Neural crest cell (in vitro differentiated cells): Measurements from ENCODE around the gene SYNDIG1L. TPM values are rescaled to one million over a fixed set of nuclear protein-coding genes. Genes with fewer than 3 reads are reported as not detected.
"Not testable (repeated sequence)": the region's sequence is repeated elsewhere in the genome, so short reads cannot be mapped to it uniquely, and the experiment has no call there.

Experiments
- DNase-seq: peaks from one replicate; pipeline ENCODE4 v3.0.0; 2021; ENCODE audit warnings: low read depth, mixed read lengths, low spot score
- H3K27ac Mint-ChIP-seq: one replicate; pipeline ENCODE4 v1.8.0; 2021; ENCODE audit warnings: mild to moderate bottlenecking, mixed read lengths; ENCODE audit not compliant: unreplicated experiment
- H3K27me3 Mint-ChIP-seq: 2 replicates; pipeline ENCODE4 v1.8.0; 2021; ENCODE audit warnings: low read depth, mild to moderate bottlenecking, mixed read lengths
- H3K36me3 Mint-ChIP-seq: 2 replicates; pipeline ENCODE4 v1.8.0; 2021; ENCODE audit warnings: low read depth, mild to moderate bottlenecking, mixed read lengths
- H3K4me1 Mint-ChIP-seq: 2 replicates; pipeline ENCODE4 v1.8.0; 2021; ENCODE audit warnings: mixed read lengths
- H3K4me3 Mint-ChIP-seq: one replicate; pipeline ENCODE4 v1.8.0; 2021; ENCODE audit warnings: mild to moderate bottlenecking, mixed read lengths
- H3K9me3 Mint-ChIP-seq: 2 replicates; pipeline ENCODE4 v1.8.0; 2021; ENCODE audit warnings: mixed read lengths
- total RNA-seq: library from RNA; stranded (reverse); gene quantifications from 2 replicates; pipeline ENCODE4 v1.2.1, GENCODE V29; 2021
- TF ChIP-seq, protein P1 (sequence below): fragments of 200-600 bp; sonication (generic); conservative IDR thresholded peaks from 2 replicates; pipeline ENCODE4 v1.5.0; 2021; ENCODE audit warnings: antibody characterized with exemption, mild to moderate bottlenecking

Gene SYNDIG1L
- total RNA-seq, 1 donor from 2014 or later: not detected

DNA sequence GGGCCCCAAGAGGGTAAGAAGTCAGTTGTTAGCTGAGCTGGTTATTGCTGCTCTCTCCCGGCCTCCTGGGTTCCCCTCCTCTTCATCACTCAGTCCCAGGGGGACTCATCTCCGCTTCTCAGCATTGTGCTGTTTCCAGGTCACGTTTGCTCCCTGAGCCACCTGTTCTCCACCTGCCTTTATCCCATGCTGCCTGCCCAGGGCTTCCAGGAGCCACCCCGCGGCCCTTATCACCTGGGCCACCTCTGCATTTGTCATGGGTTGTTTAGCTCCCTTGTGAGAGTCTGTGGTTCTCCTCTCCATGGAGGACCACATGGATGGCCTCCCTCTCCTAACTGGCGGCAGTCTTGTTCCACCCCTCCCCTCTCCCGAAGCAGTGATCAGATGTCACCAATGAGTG lies 36.0 kb downstream of the SYNDIG1L start:
- H3K4me1 Mint-ChIP-seq: peaks cover 12% of the 10 kb centered on the region
- H3K27ac Mint-ChIP-seq: no peak overlapping the region
- no peaks in the 10 kb centered on the region for H3K36me3 Mint-ChIP-seq
- no peak overlapping the region for H3K4me3 Mint-ChIP-seq
- H3K9me3 Mint-ChIP-seq: no peaks in the 10 kb centered on the region
- TF ChIP-seq, protein P1, sequence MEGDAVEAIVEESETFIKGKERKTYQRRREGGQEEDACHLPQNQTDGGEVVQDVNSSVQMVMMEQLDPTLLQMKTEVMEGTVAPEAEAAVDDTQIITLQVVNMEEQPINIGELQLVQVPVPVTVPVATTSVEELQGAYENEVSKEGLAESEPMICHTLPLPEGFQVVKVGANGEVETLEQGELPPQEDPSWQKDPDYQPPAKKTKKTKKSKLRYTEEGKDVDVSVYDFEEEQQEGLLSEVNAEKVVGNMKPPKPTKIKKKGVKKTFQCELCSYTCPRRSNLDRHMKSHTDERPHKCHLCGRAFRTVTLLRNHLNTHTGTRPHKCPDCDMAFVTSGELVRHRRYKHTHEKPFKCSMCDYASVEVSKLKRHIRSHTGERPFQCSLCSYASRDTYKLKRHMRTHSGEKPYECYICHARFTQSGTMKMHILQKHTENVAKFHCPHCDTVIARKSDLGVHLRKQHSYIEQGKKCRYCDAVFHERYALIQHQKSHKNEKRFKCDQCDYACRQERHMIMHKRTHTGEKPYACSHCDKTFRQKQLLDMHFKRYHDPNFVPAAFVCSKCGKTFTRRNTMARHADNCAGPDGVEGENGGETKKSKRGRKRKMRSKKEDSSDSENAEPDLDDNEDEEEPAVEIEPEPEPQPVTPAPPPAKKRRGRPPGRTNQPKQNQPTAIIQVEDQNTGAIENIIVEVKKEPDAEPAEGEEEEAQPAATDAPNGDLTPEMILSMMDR: no peak
- DNase-seq: no peak
- peaks cover 2% of the 10 kb centered on the region for H3K27me3 Mint-ChIP-seq

DNA sequence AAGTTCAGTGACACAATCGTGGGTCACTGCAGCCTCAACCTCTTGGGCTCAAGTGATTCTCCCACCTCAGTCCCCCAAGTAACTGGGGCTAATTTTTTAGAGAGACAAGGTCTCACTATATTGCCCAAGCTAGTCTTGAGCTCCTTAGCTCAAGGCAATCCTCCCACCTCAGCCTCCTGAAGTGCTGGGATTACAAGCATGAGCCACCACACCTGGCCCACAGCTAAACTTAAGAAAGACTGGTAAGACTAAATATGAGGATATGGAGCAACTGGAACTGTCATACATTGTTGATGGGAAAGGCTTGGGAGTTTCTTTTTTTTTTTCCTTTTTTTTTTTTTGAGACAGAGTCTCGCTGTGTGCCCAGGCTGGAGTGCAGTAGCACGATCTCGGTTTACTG lies 43.8 kb downstream of the SYNDIG1L start:
- H3K27me3 Mint-ChIP-seq: no peaks in the 10 kb centered on the region
- TF ChIP-seq, protein P1: no peak

DNA sequence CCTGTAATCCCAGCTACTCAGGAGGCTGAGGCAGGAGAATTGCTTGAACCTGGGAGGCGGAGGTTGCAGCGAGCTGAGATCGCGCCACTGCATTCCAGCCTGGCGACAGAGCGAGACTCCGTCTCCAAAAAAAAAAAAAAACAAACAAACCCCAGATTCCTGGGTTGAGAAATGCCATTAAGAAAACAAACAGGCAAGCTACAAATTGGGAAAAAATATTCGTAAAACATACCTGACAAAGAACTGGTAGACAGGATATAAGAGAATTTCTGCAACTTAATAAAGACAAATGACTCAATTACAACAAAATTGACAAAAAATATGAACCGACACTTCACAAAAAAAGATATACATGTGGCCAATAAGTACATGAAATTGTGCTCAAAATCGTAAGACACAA lies 44.4 kb downstream of the SYNDIG1L start:
- DNase-seq, H3K4me1 Mint-ChIP-seq, H3K27ac Mint-ChIP-seq, H3K27me3 Mint-ChIP-seq, H3K9me3 Mint-ChIP-seq, H3K36me3 Mint-ChIP-seq, H3K4me3 Mint-ChIP-seq: not testable (repeated sequence)

More for the DNA sequence above, 43.8 kb downstream of the SYNDIG1L start:
- no peak for DNase-seq
- Mint-ChIP-seq H3K36me3 (no peaks in the 10 kb centered on the region), H3K4me3 (no peak overlapping the region), H3K4me1 (no peaks in the 10 kb centered on the region), H3K9me3 (no peaks in the 10 kb centered on the region), H3K27ac (peak overlapping the region; percentile 92)

DNA sequence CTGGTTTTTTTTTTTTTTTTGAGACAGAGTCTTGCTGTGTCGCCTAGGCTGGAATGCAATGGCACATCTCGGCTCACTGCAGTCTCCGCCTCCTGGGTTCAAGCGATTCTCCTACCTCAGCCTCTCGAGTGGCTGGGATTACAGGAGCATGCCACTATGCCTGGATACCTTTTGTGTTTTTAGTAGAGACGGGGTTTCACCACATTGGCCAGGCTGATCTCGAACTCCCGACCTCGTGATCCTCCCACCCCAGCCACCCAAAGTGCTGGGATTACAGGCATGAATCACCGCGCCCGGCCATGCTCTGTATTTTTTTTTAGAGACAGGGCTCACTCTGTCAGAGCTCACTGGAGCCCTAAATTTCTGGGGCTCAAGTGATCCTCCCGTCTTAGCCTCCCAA lies 45.2 kb downstream of the SYNDIG1L start:
- Mint-ChIP-seq H3K9me3 (peaks cover 3% of the 10 kb centered on the region), H3K27ac (no peak overlapping the region), H3K4me1 (no peaks in the 10 kb centered on the region), H3K4me3 (no peak overlapping the region), H3K27me3 (no peaks in the 10 kb centered on the region), H3K36me3 (no peaks in the 10 kb centered on the region)
- DNase-seq: no peak
- TF ChIP-seq, protein P1: no peak

DNA sequence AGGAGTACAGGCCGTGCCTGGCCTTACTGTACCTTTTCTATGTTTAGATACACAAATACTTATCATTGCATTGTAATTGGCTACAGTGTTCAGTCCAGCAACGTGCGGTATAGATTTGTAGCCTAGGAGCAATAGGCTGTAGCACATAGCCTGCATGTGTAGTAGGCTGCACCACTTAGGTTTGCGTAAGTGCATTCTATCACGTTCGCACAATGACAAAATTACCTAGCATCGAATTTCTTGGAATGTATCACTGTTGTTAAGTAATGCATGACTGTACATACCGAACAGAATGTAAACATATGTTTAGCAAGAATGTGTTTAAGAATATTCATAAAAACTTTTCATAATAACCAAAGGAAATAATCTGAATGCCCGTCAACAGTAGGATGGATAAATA lies 45.8 kb downstream of the SYNDIG1L start:
- no peak for DNase-seq
- peaks cover 3% of the 10 kb centered on the region for H3K9me3 Mint-ChIP-seq
- TF ChIP-seq, protein P1: no peak
- no peak overlapping the region for H3K27ac Mint-ChIP-seq
- H3K4me1 Mint-ChIP-seq: no peaks in the 10 kb centered on the region
- no peak overlapping the region for H3K4me3 Mint-ChIP-seq
- no peaks in the 10 kb centered on the region for H3K27me3 Mint-ChIP-seq
- no peaks in the 10 kb centered on the region for H3K36me3 Mint-ChIP-seq

DNA sequence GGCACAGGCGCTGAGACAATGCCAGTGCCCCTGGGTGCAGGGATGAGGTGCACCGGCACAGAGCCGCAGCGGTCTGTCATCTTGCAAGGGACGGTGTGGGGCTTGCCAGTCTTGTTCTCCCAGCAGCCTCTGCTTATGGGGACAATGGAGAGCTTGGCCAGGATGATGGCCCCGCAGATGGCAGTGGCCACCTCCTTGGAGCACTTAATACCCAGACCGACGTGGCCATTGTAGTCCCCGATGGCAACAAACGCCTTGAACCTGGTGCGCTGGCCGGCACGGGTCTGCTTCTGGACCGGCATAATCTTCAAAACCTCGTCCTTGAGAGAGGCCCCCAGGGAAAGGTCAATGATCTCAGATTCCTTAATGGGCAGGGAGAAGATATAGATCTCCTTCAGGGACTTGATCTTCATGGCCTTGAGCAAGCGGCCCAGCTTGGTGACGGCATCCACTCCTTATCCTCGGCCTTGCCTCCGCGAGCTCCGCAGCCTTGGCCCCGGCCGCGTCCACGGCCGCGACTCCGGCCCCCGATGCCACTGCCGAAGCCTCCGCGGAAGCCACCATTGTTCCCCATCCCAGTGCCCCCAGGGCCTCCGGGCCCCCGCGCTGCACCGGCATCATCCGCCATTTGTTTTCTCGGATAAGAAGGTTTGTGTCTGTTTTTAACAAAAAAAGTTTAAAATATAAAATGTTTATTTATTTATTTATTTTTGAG lies 47.9 kb downstream of the SYNDIG1L start:
- no peaks in the 10 kb centered on the region for H3K36me3 Mint-ChIP-seq
- DNase-seq: no peak
- no peak overlapping the region for H3K4me3 Mint-ChIP-seq
- H3K4me1 Mint-ChIP-seq: no peaks in the 10 kb centered on the region
- peaks cover 3% of the 10 kb centered on the region for H3K9me3 Mint-ChIP-seq
- no peak overlapping the region for H3K27ac Mint-ChIP-seq
- H3K27me3 Mint-ChIP-seq: no peaks in the 10 kb centered on the region
- TF ChIP-seq, protein P1: no peak
